Mononuclear cell (primary cell): ENCODE measurements around the gene ANKMY1. TPM values are rescaled to one million over a fixed set of nuclear protein-coding genes. Genes with fewer than 3 reads are reported as not detected.

Experiments
- H3K27me3 ChIP-seq: 2 replicates; pipeline ENCODE4 v1.6.0; 2011; ENCODE audit warnings: low read length, control low read depth; ENCODE audit not compliant: insufficient read depth
- H3K4me1 ChIP-seq: 2 replicates; pipeline ENCODE4 v1.5.1; 2011; ENCODE audit warnings: mild to moderate bottlenecking, low read length, control low read depth; ENCODE audit not compliant: insufficient read depth
- H3K4me3 ChIP-seq: 2 replicates; pipeline ENCODE4 v1.5.1; 2011; ENCODE audit warnings: mild to moderate bottlenecking, low read length, moderate library complexity
- H3K9me3 ChIP-seq: 2 replicates; pipeline ENCODE4 v1.5.1; 2011; ENCODE audit warnings: low read depth, mild to moderate bottlenecking, control low read depth, low read length
- total RNA-seq: library from RNA; depleted of rRNA; stranded (reverse); fragments of >200 nt; gene quantifications from one replicate; pipeline ENCODE4 v1.2.3, GENCODE V29; 2012

Gene ANKMY1
- total RNA-seq, 1 donor: 24.1 TPM

DNA sequence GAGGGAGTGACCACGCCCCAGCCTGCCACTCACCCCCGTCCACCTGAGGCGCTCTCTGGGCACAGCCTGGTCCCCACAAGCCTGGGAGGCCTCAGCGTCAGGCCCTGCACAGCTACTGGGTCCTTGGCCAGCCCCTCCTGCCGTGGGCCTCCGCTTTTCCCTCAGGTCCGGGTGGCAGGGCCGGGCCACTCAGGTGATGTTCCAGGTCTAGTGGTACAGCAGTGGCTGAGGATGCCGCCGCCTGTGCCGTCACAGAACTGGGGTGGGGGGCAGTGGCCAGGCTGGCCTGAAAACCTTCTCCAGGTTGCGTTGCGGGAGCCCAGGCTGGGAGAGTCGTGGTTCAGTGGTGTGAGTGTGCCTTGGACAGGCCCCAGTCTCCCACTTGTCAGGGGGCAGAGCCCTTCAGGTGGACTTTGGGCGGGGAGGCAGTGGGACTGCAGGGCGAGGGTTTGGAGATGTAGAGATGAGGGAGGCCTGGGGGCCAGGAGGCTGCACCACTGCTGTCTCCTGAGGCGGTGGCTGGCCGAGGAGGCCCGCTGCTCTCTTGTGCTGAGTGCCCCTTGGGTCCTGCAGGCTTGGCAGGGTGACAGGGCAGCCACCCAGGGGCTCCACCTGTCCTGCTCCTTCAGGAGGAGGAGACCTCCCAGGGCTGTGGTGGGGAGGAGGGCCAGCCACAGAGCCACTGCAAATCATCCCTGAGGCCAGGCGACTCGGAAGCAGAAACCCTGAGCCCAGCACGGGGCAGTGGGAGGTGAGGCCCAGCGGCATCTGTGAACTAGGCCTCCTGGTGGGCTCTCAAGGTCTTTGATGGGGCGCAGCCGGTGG is 114.7 kb downstream of the ANKMY1 start:
- Histone ChIP-seq H3K4me3 (no peak overlapping the region), H3K27me3 (peaks cover 1% of the 10 kb centered on the region), H3K9me3 (no peaks in the 10 kb centered on the region), H3K4me1 (no peaks in the 10 kb centered on the region)

DNA sequence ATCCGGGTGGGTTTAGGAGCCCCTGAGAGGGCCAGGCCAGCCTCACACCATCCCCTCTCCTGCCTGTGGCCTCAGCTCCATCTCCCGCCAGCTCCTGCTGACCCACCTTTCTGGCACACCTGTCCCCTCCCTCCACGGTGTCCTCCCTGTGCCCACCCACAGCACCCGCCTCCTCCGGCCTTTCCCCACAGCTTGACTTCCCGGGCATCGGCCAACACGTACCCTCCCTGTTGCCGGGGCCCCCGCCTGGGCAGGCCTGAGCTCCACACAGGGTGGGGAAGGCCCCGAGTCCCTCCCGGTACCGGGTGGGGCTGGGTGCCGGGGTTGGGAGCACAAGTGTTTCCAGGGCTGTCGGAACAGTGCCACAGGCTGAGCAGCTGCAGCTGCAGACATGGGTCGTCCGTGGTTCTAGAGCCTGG is 115.8 kb downstream of the ANKMY1 start:
- Histone ChIP-seq H3K4me1 (peaks cover under 1% of the 10 kb centered on the region), H3K4me3 (no peak overlapping the region), H3K27me3 (peaks cover 12% of the 10 kb centered on the region), H3K9me3 (no peaks in the 10 kb centered on the region)

DNA sequence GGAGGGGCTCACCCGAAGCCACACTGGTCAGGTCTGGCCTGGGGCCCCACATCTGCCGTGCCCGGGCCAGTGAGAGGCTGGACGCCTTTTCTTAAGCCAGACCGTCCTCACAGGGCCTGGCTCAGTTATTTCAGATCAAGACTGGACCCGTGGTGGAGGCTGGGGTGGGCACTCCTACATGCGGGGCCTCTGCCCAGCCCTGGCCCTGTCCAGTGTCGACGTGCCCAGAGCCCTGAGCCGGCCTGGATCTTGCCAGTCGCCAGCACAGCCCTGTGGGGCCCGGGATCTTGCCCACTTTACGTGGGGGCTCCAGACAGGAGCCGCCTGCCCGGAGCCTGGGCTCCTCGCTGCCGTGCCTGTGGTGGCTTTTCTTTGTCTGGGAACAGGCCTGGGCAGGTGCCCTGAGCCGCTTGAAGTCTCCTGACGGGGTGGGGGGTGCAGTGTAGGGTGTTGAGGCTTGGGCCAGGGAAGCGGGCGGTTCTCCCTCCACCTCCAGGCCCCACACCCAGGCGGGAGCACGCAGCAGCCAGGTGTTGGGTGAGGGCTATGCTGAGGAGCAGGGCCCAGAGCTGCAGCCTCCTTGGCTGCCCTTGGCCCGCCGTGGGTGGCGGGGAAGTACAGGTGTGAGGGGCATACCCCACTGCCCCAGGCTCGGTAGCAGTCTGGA is 116.3 kb downstream of the ANKMY1 start:
- Histone ChIP-seq H3K9me3 (no peaks in the 10 kb centered on the region), H3K27me3 (peaks cover 18% of the 10 kb centered on the region), H3K4me3 (no peak overlapping the region), H3K4me1 (peaks cover 6% of the 10 kb centered on the region)

DNA sequence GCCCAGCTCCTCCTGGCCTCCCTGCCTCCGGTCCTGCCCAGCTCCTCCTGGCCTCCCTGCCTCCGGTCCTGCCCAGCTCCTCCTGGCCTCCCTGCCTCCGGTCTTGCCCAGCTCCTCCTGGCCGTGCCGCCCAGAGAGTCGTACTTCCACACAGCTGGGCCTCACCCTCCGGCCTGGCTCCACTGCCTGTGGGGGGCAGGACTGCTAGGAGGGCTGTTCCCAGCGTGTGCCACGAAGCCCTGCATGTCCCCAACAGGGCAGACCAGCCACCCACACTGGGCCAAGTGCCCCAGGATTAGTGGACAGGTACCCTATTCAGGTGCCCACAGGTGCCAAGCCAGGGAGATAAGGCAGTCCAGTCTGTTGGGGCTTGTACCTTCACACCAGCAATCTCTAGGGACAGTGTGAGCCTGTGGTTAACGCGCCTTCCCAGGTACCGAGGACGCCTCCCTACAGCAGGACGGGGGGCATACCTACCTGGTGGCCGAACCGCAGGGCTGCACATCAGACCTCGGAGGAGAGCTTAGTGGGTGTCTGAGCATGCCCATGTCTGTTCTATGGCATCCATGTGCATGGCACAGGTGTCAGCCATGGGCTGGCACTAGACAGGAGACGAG is 117.0 kb downstream of the ANKMY1 start:
- Histone ChIP-seq H3K4me1 (peaks cover 8% of the 10 kb centered on the region), H3K9me3 (no peaks in the 10 kb centered on the region), H3K27me3 (peaks cover 19% of the 10 kb centered on the region), H3K4me3 (no peak overlapping the region)

DNA sequence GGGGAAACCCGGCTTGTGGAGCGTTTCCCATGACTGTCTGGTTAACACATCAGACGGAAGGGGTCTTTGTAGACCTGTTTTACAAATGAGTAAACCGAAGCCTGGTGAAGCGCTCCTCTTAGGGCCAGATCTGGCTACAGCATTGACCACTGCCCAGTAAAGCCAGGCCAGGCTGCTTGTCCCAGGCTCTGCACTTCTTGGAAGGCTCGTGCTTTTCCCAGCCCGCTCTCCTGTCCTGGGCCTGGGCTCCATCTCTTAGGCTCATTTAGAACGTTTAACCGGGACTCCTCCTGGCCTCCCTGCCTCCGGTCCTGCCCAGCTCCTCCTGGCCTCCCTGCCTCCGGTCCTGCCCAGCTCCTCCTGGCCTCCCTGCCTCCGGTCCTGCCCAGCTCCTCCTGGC is 117.5 kb downstream of the ANKMY1 start:
- peaks cover 19% of the 10 kb centered on the region for H3K27me3 ChIP-seq
- H3K4me3 ChIP-seq: no peak overlapping the region
- peaks cover 8% of the 10 kb centered on the region for H3K4me1 ChIP-seq
- H3K9me3 ChIP-seq: no peaks in the 10 kb centered on the region

DNA sequence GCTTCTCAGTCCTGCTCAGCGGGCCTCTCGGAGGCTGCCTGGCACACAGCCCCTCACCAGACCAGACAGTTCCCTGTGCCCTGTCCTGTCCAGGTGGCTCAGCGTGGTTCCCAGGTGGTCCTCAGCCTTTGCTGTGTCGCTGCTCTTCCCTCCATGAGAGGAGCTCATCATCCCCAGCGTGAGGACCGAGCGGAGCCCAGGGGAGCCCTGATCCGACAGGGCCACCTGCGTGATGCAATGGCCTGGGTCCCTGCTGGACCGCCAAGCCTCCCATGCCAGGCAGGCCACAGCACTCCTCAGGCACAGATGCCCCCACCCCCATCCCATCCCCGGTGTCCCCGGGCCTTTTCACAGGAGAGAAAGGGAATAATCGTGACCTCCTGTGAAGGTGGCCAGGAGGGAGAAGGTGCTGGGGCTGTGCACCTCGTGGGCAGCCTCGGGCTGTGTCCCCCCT is 118.1 kb downstream of the ANKMY1 start:
- Histone ChIP-seq H3K9me3 (no peaks in the 10 kb centered on the region), H3K4me3 (no peak overlapping the region), H3K4me1 (peaks cover 10% of the 10 kb centered on the region), H3K27me3 (peaks cover 19% of the 10 kb centered on the region)

DNA sequence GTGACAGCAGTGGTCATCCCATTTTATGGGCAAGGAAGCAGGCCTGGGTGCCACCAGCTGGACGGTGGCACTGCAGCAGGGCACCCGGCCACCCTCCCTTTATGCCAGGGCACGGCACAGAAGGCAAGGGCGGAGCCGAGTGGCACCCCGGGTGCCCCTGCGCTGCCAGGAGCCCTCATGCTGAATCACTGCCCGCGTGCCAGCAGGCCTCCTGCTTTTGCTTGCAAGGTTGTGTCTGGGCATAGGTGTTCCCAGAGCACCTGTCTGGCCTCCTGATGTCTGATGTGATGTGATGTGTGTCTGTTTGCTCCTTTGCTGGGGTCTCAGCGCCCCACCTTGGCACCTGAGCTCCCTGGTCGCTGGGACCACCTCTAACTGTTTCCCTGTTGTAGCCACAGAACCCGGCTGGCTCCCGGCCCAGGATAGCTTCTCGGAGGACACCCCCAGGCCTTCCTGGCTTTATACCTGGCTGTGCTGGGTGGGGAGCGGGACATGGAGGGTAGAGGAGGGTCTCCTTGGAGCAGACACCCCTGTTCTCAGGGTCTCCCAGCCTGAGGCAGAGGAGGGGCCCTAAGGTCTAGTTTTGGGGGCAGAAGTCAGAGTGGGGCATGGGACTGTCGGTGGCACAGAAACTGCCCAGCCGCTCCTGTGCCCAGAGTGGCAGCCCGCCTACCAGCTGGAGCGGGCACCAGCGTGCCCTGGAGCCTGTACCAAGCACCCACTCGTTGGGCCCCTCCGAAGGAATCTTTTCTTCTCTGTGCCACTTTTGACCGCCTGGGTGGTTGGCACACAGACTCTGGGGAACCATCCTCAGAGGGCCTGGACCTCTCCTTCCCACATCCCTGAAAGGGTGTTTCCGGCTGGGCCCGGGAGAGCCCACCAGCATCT is 118.7 kb downstream of the ANKMY1 start:
- Histone ChIP-seq H3K27me3 (peaks cover 21% of the 10 kb centered on the region), H3K9me3 (no peaks in the 10 kb centered on the region), H3K4me1 (peaks cover 13% of the 10 kb centered on the region), H3K4me3 (no peak overlapping the region)

DNA sequence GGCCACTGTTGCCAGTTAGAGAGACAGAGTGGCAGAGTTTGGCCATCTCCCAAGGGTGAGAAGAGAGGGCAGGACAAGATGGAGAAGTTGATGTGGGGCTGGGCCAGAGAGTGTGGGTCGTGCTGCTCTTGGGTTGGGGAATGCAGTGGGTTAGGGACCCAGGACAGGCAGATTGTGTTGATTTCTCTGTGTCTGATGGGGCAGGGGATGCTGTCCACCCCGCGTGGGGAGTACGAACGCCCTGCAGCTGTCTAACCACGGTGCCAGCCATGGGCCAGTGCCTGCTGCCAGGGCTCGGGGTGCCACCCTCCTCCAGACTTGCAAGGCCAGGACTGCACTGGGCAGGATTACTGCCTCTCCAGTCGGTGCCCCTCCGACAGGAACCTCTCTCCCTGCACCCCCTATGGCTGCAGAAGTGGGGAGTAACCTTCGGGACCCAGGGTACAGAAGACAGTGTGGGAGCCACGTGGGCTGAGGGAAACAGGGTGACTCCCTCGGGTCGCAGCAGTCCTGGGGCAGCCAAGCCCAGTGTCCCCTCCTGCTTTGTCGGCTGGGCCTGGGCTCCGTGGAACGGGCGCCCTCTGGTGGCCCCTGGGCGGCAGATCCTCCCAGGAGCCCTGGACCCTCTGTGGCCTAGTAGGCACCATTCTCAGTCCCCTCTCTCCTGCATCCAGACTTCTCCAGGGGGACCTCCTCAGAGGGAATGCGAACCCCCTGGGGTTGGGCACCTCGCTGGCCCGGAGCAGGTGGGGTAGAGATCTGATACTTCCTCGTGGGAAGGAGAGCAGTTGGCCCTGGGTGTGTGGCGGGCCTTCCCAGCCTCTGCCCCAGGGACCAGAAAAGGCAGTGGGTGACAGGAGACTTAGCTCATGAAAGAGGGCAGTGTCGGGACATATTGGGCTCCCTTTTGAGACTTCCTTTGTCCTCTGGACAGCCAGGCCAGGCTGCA is 119.7 kb downstream of the ANKMY1 start:
- Histone ChIP-seq H3K27me3 (peaks cover 21% of the 10 kb centered on the region), H3K9me3 (no peaks in the 10 kb centered on the region), H3K4me3 (no peak overlapping the region), H3K4me1 (peaks cover 13% of the 10 kb centered on the region)

DNA sequence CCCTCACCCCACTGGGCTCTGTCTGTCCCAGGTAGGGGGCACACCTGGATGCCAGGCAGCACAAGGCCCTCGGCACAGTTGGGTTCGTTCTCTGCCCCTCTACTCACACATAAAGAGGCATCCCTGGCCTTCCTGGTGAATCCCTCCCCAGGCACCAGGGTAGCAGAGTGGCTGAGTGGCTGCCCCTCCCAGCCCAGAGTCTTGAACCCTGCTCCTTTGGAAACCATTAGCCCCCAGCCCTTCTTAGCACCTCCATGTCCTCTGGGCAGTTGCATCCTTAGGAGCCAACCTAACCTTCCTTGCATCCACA is 120.3 kb downstream of the ANKMY1 start:
- H3K27me3 ChIP-seq: peaks cover 21% of the 10 kb centered on the region

DNA sequence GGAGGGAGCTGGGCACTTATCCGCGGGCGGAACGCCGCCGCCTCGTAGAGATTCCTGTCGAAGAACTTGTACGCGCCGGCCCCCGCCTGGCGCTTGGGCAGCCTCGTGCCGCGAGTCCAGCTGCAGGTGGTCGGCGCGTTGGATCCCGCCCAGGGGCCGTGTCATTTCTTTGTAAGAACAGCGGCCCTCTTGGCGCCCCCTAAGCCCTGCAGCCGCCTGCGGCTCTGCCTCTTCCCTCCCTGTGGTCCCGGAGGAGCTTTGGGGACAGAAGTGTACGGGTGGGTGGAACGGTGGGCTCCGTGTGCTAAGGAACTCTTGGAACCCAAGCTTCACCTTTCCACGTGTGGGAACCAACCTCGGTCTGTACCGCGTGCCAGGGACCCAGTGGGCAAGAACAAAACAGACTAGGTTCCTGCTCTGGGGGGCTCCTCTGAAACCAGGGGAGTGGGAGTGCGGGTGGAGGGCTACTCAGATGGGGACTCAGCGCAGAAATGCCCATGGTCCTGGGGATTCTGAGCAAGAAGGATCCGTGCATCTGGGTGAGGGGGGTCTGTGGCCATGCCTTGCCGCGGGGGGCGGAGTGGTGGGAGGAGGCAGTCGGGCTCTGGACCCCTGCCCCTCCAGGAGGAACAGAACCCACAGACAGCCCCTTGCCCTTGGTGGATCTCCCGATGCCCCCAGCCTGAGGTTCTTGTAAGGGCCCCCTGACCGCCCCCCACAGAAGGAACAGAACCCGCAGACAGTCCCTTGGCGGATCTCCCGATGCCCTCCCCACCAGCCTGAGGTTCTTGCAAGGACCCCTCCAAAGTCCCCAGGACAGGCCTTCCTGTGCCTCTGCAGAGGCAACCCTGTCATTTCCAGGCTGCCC is 120.9 kb downstream of the ANKMY1 start:
- peaks cover 13% of the 10 kb centered on the region for H3K4me1 ChIP-seq
- no peaks in the 10 kb centered on the region for H3K9me3 ChIP-seq
- peaks cover 21% of the 10 kb centered on the region for H3K27me3 ChIP-seq
- no peak overlapping the region for H3K4me3 ChIP-seq

More for the DNA sequence above, 120.3 kb downstream of the ANKMY1 start:
- no peak overlapping the region for H3K4me3 ChIP-seq
- no peaks in the 10 kb centered on the region for H3K9me3 ChIP-seq
- peaks cover 13% of the 10 kb centered on the region for H3K4me1 ChIP-seq

DNA sequence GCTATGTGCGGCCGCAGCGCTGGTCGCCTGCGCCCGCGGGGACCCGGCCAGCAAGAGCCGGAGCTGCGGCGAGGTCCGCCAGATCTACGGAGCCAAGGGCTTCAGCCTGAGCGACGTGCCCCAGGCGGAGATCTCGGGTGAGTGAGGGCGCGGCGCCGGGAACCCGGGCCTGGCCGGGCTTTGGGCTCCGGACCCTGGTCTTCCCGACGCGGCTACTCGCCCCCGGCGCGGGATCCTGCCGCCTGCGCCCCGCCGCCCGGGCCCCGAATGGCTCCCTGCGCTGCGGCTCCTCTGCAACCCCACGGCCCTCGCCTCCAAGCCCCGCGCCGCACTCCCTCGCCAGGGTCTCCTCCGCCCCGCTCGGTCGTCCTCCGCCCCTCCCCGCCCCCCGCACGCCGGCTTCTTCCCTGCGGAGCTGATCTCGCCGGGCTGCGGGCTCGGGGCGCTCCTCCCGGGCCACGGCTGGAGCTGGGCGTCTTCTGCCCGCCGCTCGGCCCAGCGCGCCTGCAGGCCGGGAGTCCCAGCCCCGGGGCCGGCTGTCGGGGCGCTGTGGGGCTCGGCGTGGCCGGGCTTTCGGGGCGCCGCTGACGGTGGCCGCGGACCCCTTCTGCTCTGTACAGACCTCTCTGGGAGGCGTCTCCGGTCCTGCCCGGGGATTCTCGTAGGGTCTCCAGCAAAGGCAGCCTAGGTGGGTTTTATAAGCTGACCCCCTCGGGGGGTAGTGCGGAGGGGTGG is 121.7 kb downstream of the ANKMY1 start:
- no peaks in the 10 kb centered on the region for H3K9me3 ChIP-seq

DNA sequence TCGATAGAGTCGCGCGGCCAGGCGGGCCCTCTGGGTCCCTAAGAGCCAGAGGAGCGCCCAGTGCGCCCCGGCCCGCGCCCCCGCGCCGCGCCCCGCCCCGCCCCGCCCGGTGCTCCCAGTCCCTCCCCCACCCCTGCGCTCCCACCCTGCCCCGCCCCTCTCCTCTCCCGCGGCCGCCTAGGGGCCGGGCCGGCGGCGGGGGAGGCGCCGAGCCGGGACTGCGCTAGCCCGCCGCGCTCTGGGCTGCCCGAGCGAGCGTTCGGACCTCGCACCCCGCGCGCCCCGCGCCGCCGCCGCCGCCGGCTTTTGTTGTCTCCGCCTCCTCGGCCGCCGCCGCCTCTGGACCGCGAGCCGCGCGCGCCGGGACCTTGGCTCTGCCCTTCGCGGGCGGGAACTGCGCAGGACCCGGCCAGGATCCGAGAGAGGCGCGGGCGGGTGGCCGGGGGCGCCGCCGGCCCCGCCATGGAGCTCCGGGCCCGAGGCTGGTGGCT is 122.3 kb downstream of the ANKMY1 start, which contains the start of gene GPC1:
Gene GPC1, plus strand, starts transcription at position 207 of the 491 bp plus-strand sequence. Its CDS starts 256 bp downstream, at position 463.
- Histone ChIP-seq H3K27me3 (peaks cover 21% of the 10 kb centered on the region), H3K9me3 (no peaks in the 10 kb centered on the region), H3K4me3 (peak within 1 kb of the TSS; percentile 30), H3K4me1 (peaks cover 13% of the 10 kb centered on the region)

More for the DNA sequence above, 121.7 kb downstream of the ANKMY1 start:
- H3K4me1 ChIP-seq: peaks cover 13% of the 10 kb centered on the region
- peak overlapping the region; percentile 26 for H3K4me3 ChIP-seq
- H3K27me3 ChIP-seq: peaks cover 21% of the 10 kb centered on the region
